GM18951 (cell line): ENCODE data around the gene POLE.

Experiments
- POLR2A ChIP-seq: IDR thresholded peaks from 4 replicates; pipeline ENCODE4 v1.6.1; 2011; ENCODE audit warnings: mild to moderate bottlenecking; ENCODE audit not compliant: insufficient read length, insufficient read depth; ENCODE audit errors: extremely low read depth
- in situ Hi-C: fragments of 300-500 bp; cut with MboI; formaldehyde crosslinking; loops from one replicate; pipeline ENCODE4 v1.12.0; 2022; ENCODE audit warnings: low sequenced_read_pairs, mixed read lengths, inconsistent platforms; ENCODE audit not compliant: unreplicated experiment

The POLE gene

GRCh38 chr12:132585177-132585576 lies 102.0 kb downstream of the POLE start:
- in situ Hi-C loops, result no loop called here
- no peak for TF ChIP-seq POLR2A

- in situ Hi-C loops, result no loop called here
- TF ChIP-seq POLR2A, result no peak
These were observed 102.7 kb downstream of the POLE start for GRCh38 chr12:132584429-132584828.

- no peak for TF ChIP-seq POLR2A
- in situ Hi-C loops, result no loop called here
These were observed 103.4 kb downstream of the POLE start for GRCh38 chr12:132583736-132584135.

GRCh38 chr12:132583411-132583710 lies 103.8 kb downstream of the POLE start:
- no peak for TF ChIP-seq POLR2A
- in situ Hi-C loops, result no loop called here

- no peak for TF ChIP-seq POLR2A
- in situ Hi-C loops, result no loop called here
These were observed 104.3 kb downstream of the POLE start for GRCh38 chr12:132582582-132583410.

GRCh38 chr12:132582058-132582420 lies 105.1 kb downstream of the POLE start:
- TF ChIP-seq POLR2A, result no peak
- in situ Hi-C loops, result no loop called here

GRCh38 chr12:132581348-132582057 lies 105.6 kb downstream of the POLE start:
- in situ Hi-C loops, result no loop called here
- no peak for TF ChIP-seq POLR2A

GRCh38 chr12:132580701-132581292 lies 106.3 kb downstream of the POLE start:
- TF ChIP-seq POLR2A, result no peak
- in situ Hi-C loops, result no loop called here

GRCh38 chr12:132579744-132580143 lies 107.4 kb downstream of the POLE start:
- in situ Hi-C loops, result no loop called here
- TF ChIP-seq POLR2A, result no peak

GRCh38 chr12:132578826-132579225 lies 108.3 kb downstream of the POLE start:
- TF ChIP-seq POLR2A, result no peak
- in situ Hi-C loops, result no loop called here

- no peak for TF ChIP-seq POLR2A
- in situ Hi-C loops, result no loop called here
These were observed 109.0 kb downstream of the POLE start for GRCh38 chr12:132578118-132578517.

GRCh38 chr12:132577191-132577920 lies 109.8 kb downstream of the POLE start:
- no peak for TF ChIP-seq POLR2A
- in situ Hi-C loops, result no loop called here

- in situ Hi-C loops, result no loop called here
- no peak for TF ChIP-seq POLR2A
These were observed 110.4 kb downstream of the POLE start for GRCh38 chr12:132576701-132577100.

GRCh38 chr12:132575661-132576060 lies 111.5 kb downstream of the POLE start:
- TF ChIP-seq POLR2A, result no peak
- in situ Hi-C loops, result no loop called here
